K562 (cell line): ENCODE results near the gene NANS. TPM values are rescaled to one million over a fixed set of nuclear protein-coding genes. Genes with fewer than 3 reads are reported as not detected.

ENCODE experiments used
- ATF6 ChIP-seq: sonication (generic); formaldehyde crosslinking; IDR thresholded peaks from 2 replicates; pipeline ENCODE4 v1.4.0; 2020; ENCODE audit warnings: mild to moderate bottlenecking, missing genetic modification reagents
- ETS1 ChIP-seq: conservative IDR thresholded peaks from 2 replicates; pipeline ENCODE4 v1.6.1; 2011; ENCODE audit warnings: low read depth, mild to moderate bottlenecking, low read length; ENCODE audit not compliant: control insufficient read depth
- FOXJ3 ChIP-seq: sonication (generic); formaldehyde crosslinking; IDR thresholded peaks from 2 replicates; pipeline ENCODE4 v1.4.0; 2020; ENCODE audit warnings: mild to moderate bottlenecking, missing genetic modification reagents
- HBP1 ChIP-seq: fragments of 450-650 bp; formaldehyde crosslinking; IDR thresholded peaks from 2 replicates; pipeline ENCODE4 v1.4.0; 2022; ENCODE audit warnings: missing genetic modification characterization
- HDGF ChIP-seq: fragments of 450-650 bp; IDR thresholded peaks from 2 replicates; pipeline ENCODE4 v1.6.1; 2016
- HMGN3 ChIP-seq: IDR thresholded peaks from 2 replicates; pipeline ENCODE4 v1.6.1; 2011; ENCODE audit warnings: borderline replicate concordance, low read depth, mild to moderate bottlenecking, mixed read lengths, low read length; ENCODE audit not compliant: insufficient read length; ENCODE audit errors: extremely low read depth
- MCM3 ChIP-seq: fragments of 450-650 bp; IDR thresholded peaks from 2 replicates; pipeline ENCODE4 v1.6.1; 2016
- MCM7 ChIP-seq, 2 experiments: fragments of 450-650 bp; IDR thresholded peaks; 2 replicates each; pipeline ENCODE4 v1.6.1; 2016 to 2018
- NFATC3 ChIP-seq: fragments of 450-650 bp; IDR thresholded peaks from 2 replicates; pipeline ENCODE4 v1.6.1; 2017; ENCODE audit warnings: mild to moderate bottlenecking
- NFIC ChIP-seq: fragments of 450-650 bp; IDR thresholded peaks from 2 replicates; pipeline ENCODE4 v1.6.1; 2017; ENCODE audit warnings: mild to moderate bottlenecking, inconsistent platforms
- NONO ChIP-seq, 2 experiments: fragments of 200-400 bp in 1 of 2; fragments of 450-650 bp in 1 of 2; formaldehyde crosslinking in 1 of 2; IDR thresholded peaks; 2 replicates each; pipeline ENCODE4 v1.6.1; 2017; ENCODE audit warnings: low read depth in 2 of 2, mild to moderate bottlenecking in 2 of 2, moderate library complexity in 2 of 2, low read length in 1 of 2
- NR2C2 ChIP-seq, 2 experiments: fragments of 200-800 bp in 1 of 2; sonication (Bioruptor generic) in 1 of 2; sonication (generic) in 1 of 2; formaldehyde crosslinking in 1 of 2; IDR thresholded peaks; 2 replicates each; pipeline versions ENCODE4 v1.6.1 to v1.8.0; 2016 to 2022; ENCODE audit warnings: mild to moderate bottlenecking in 1 of 2, missing compliant biosample characterization in 1 of 2, missing genetic modification characterization in 1 of 2, missing genetic modification reagents in 1 of 2
- POLR3A ChIP-seq: IDR thresholded peaks from 2 replicates; pipeline ENCODE4 v1.6.1; 2011; ENCODE audit warnings: borderline replicate concordance, mild to moderate bottlenecking, moderate library complexity; ENCODE audit not compliant: insufficient read length, insufficient read depth; ENCODE audit errors: extremely low read depth
- PRMT5 ChIP-seq: sonication (generic); formaldehyde crosslinking; IDR thresholded peaks from 2 replicates; pipeline ENCODE4 v1.5.0; 2020; ENCODE audit warnings: missing genetic modification reagents
- SNIP1 ChIP-seq: fragments of 450-650 bp; IDR thresholded peaks from 2 replicates; pipeline ENCODE4 v1.7.1; 2017; ENCODE audit warnings: low read depth, mild to moderate bottlenecking
- STAG1 ChIP-seq: sonication (generic); formaldehyde crosslinking; IDR thresholded peaks from 2 replicates; pipeline ENCODE4 v1.5.0; 2020; ENCODE audit warnings: missing genetic modification reagents, borderline replicate concordance
- YBX1 ChIP-seq: fragments of 450-650 bp; IDR thresholded peaks from 2 replicates; pipeline ENCODE4 v1.7.1; 2016; ENCODE audit warnings: mild to moderate bottlenecking
- ZBTB7A ChIP-seq: IDR thresholded peaks from 2 replicates; pipeline ENCODE4 v1.6.1; 2011; ENCODE audit warnings: low read depth, mild to moderate bottlenecking, low read length, moderate library complexity, borderline replicate concordance; ENCODE audit not compliant: control insufficient read depth
- ZBTB9 ChIP-seq: fragments of 450-650 bp; formaldehyde crosslinking; IDR thresholded peaks from 2 replicates; pipeline ENCODE4 v1.4.0; 2020; ENCODE audit warnings: mild to moderate bottlenecking, moderate library complexity
- ZFP30 ChIP-seq: fragments of 250-450 bp; sonication (Bioruptor Pico); IDR thresholded peaks from 2 replicates; pipeline ENCODE4 v1.8.0; 2022; ENCODE audit warnings: moderate library complexity, mild to moderate bottlenecking, inconsistent platforms, borderline replicate concordance
- ZNF134 ChIP-seq: fragments of 250-450 bp; sonication (Bioruptor Pico); conservative IDR thresholded peaks from 2 replicates; pipeline ENCODE4 v1.4.0; 2020
- ZNF232 ChIP-seq: sonication (generic); formaldehyde crosslinking; IDR thresholded peaks from 2 replicates; pipeline ENCODE4 v1.8.0; 2022; ENCODE audit warnings: mild to moderate bottlenecking, missing genetic modification reagents
- ZSCAN32 ChIP-seq: fragments of 450-650 bp; formaldehyde crosslinking; IDR thresholded peaks from 2 replicates; pipeline ENCODE4 v1.4.0; 2020; ENCODE audit warnings: mild to moderate bottlenecking, moderate library complexity
- polyA plus RNA-seq, 8 experiments: library from polyadenylated mRNA; depleted of rRNA in 4 of 8; stranded (reverse) in 5 of 8; unstranded in 3 of 8; fragments of >200 nt; fragmentation: Nextera tagmentation in 2 of 8; fragmentation: Illumina TruSeq in 1 of 8; extraction: Ambion mirVana in 2 of 8; extraction: Trizol in 1 of 8; gene quantifications; 2 replicates each; pipeline versions ENCODE4 v1.2.1 to v1.2.3, GENCODE V29; 2011 to 2014; ENCODE audit warnings: inconsistent platforms in 1 of 8, missing spikeins in 1 of 8
- total RNA-seq, 7 experiments: library from RNA; depleted of rRNA in 6 of 7; stranded (reverse); fragments of >200 nt in 6 of 7; fragmentation: Illumina TruSeq in 2 of 7; extraction: Trizol in 2 of 7; gene quantifications; 2 replicates each; pipeline versions ENCODE4 v1.2.1 to v1.2.3, GENCODE V29; 2011 to 2021; ENCODE audit warnings: low replicate concordance in 1 of 7

NANS gene
- total and polyA plus RNA-seq, 9 of the 15 experiments (the other 6 are each of a cell fraction or from before 2014, with no cell fraction given), result 37.1 to 181 (median 137) TPM

GRCh38 chr9:98049288-98050072, 7.1 kb upstream of the NANS start (continued):
- TF ChIP-seq HBP1 (CRISPR knock-in tag) (peak; percentile 76; the same call in 1 of the 2 replicates), ZBTB7A (no peak), NR2C2 (CRISPR knock-in tag; IDR thresholded peaks at IDR 0.05) (no peak), NR2C2 (tag; IDR thresholded peaks at IDR 0.05) (no peak; the same call in 1 of the 2 replicates), POLR3A (no peak), PRMT5 (CRISPR knock-in tag) (no peak), STAG1 (CRISPR knock-in tag) (no peak), MCM7 (IDR thresholded peaks at IDR 0.05) (no peak), NONO (IDR thresholded peaks at IDR 0.05; ENCODE audit: low read depth in 2 of 2, low read length in 1 of 2) (no peak), HDGF (no peak), MCM3 (no peak), YBX1 (no peak), ZSCAN32 (CRISPR knock-in tag) (no peak), ZNF232 (no peak), ETS1 (no peak), SNIP1 (no peak), HMGN3 (no peak), FOXJ3 (CRISPR knock-in tag) (no peak), ZFP30 (CRISPR knock-in tag) (no peak), ZBTB9 (peak; percentile 86), ZNF134 (CRISPR knock-in tag) (peak; percentile 61), ATF6 (CRISPR knock-in tag) (no peak), NFATC3 (no peak), NFIC (no peak)
